GM23338 (cell line): ENCODE results near the gene KIAA1549. TPM values are rescaled to one million over a fixed set of nuclear protein-coding genes. Genes with fewer than 3 reads are reported as not detected.

Experiments used
- ATAC-seq: fragments of 200-7000 bp; cut with Tn5 transposase; 3 replicates; pipeline ENCODE4 v1.9.1; 2020
- DNase-seq: peaks from one replicate; pipeline ENCODE4 v3.0.0-alpha.2; 2015; ENCODE audit warnings: low spot score
- H2AFZ ChIP-seq: fragments of 200-600 bp; sonication (generic); 2 replicates; pipeline ENCODE4 v1.8.0; 2016; ENCODE audit warnings: antibody characterized with exemption, mild to moderate bottlenecking, moderate library complexity
- H3F3A ChIP-seq: fragments of 200-600 bp; sonication (generic); replicated peaks from 2 replicates; pipeline ENCODE4 v1.8.0; 2017; ENCODE audit warnings: antibody characterized with exemption, mixed run types, low read depth
- H3K27ac ChIP-seq: fragments of 200-600 bp; sonication (generic); 2 replicates; pipeline ENCODE4 v1.6.1; 2016; ENCODE audit warnings: low read depth
- H3K27me3 ChIP-seq: fragments of 200-600 bp; sonication (generic); 2 replicates; pipeline ENCODE4 v1.8.0; 2016; ENCODE audit warnings: mild to moderate bottlenecking, mixed run types, moderate library complexity; ENCODE audit not compliant: insufficient read depth
- H3K36me3 ChIP-seq: fragments of 200-600 bp; sonication (generic); 2 replicates; pipeline ENCODE4 v1.8.0; 2016; ENCODE audit warnings: mild to moderate bottlenecking; ENCODE audit not compliant: insufficient read depth
- H3K4me1 ChIP-seq: fragments of 200-600 bp; sonication (generic); 2 replicates; pipeline ENCODE4 v1.8.0; 2016; ENCODE audit warnings: mild to moderate bottlenecking, moderate library complexity; ENCODE audit not compliant: insufficient read depth
- H3K4me2 ChIP-seq: fragments of 200-600 bp; sonication (generic); 2 replicates; pipeline ENCODE4 v1.7.1; 2017; ENCODE audit warnings: mixed run types
- H3K4me3 ChIP-seq: fragments of 200-600 bp; sonication (generic); 2 replicates; pipeline ENCODE4 v1.6.1; 2016; ENCODE audit warnings: mixed run types
- H3K79me2 ChIP-seq: fragments of 200-600 bp; sonication (generic); replicated peaks from 2 replicates; pipeline ENCODE4 v1.8.0; 2017; ENCODE audit warnings: mild to moderate bottlenecking; ENCODE audit not compliant: insufficient read depth
- H3K9me2 ChIP-seq: fragments of 200-600 bp; sonication (generic); 2 replicates; pipeline ENCODE4 v1.8.0; 2017; ENCODE audit not compliant: insufficient read depth
- H4K20me1 ChIP-seq: fragments of 200-600 bp; sonication (generic); replicated peaks from 2 replicates; pipeline ENCODE4 v1.8.0; 2017; ENCODE audit warnings: mild to moderate bottlenecking; ENCODE audit not compliant: insufficient read depth
- H3K27ac Mint-ChIP-seq: 2 replicates; pipeline ENCODE4 v1.8.0; 2020; ENCODE audit warnings: inconsistent platforms, mild to moderate bottlenecking, moderate library complexity, mixed read lengths
- H3K27me3 Mint-ChIP-seq: 3 replicates; pipeline ENCODE4 v1.8.0; 2022; ENCODE audit warnings: low read depth, mild to moderate bottlenecking, moderate library complexity, mixed read lengths, inconsistent platforms; ENCODE audit not compliant: insufficient read depth, poor library complexity
- H3K36me3 Mint-ChIP-seq: 3 replicates; pipeline ENCODE4 v1.8.0; 2021; ENCODE audit warnings: low read depth, mild to moderate bottlenecking, inconsistent platforms, moderate library complexity, mixed read lengths
- H3K4me1 Mint-ChIP-seq: 3 replicates; pipeline ENCODE4 v1.8.0; 2020; ENCODE audit warnings: mild to moderate bottlenecking, inconsistent platforms, mixed read lengths
- H3K4me3 Mint-ChIP-seq: 3 replicates; pipeline ENCODE4 v1.8.0; 2021; ENCODE audit warnings: moderate library complexity, mild to moderate bottlenecking, inconsistent platforms, mixed read lengths
- H3K9me3 Mint-ChIP-seq: 3 replicates; pipeline ENCODE4 v1.8.0; 2020; ENCODE audit warnings: moderate library complexity, mild to moderate bottlenecking, inconsistent platforms, mixed read lengths
- CREB1 ChIP-seq: fragments of 250-450 bp; sonication (Bioruptor Pico); IDR thresholded peaks from 2 replicates; pipeline ENCODE4 v1.5.0; 2020; ENCODE audit warnings: low read depth, mild to moderate bottlenecking, moderate library complexity
- CTCF ChIP-seq, 2 experiments: fragments of 200-600 bp in 1 of 2; sonication (generic) in 1 of 2; conservative IDR thresholded peaks; 2 replicates each; pipeline versions ENCODE4 v1.5.1 to v1.6.1; 2016 to 2017; ENCODE audit warnings: antibody characterized with exemption in 2 of 2, low read depth in 2 of 2, mild to moderate bottlenecking in 2 of 2, moderate library complexity in 1 of 2
- ETS1 ChIP-seq: IDR thresholded peaks from 2 replicates; pipeline ENCODE4 v1.6.1; 2016; ENCODE audit warnings: antibody characterized with exemption
- EZH2 ChIP-seq: fragments of 200-600 bp; sonication (generic); IDR thresholded peaks from one replicate; pipeline ENCODE4 v1.8.0; 2017; ENCODE audit warnings: antibody characterized with exemption, mild to moderate bottlenecking, low read depth; ENCODE audit not compliant: unreplicated experiment
- EZH2phosphoT487 ChIP-seq: fragments of 200-600 bp; sonication (generic); IDR thresholded peaks from one replicate; pipeline ENCODE4 v1.8.1; 2018; ENCODE audit warnings: antibody characterized with exemption; ENCODE audit not compliant: unreplicated experiment
- JUNB ChIP-seq: IDR thresholded peaks from one replicate; pipeline ENCODE4 v1.6.1; 2016; ENCODE audit warnings: antibody characterized with exemption; ENCODE audit not compliant: unreplicated experiment
- NANOG ChIP-seq: IDR thresholded peaks from 2 replicates; pipeline ENCODE4 v1.6.1; 2016; ENCODE audit warnings: antibody characterized with exemption, borderline replicate concordance
- POLR2AphosphoS5 ChIP-seq: IDR thresholded peaks from 2 replicates; pipeline ENCODE4 v1.6.1; 2016; ENCODE audit warnings: antibody characterized with exemption, low read depth
- REST ChIP-seq: IDR thresholded peaks from one replicate; pipeline ENCODE4 v1.6.1; 2018; ENCODE audit warnings: antibody characterized with exemption; ENCODE audit not compliant: unreplicated experiment
- STAT1 ChIP-seq: IDR thresholded peaks from one replicate; pipeline ENCODE4 v1.6.1; 2016; ENCODE audit warnings: antibody characterized with exemption; ENCODE audit not compliant: unreplicated experiment
- ZNF114 ChIP-seq: fragments of 250-450 bp; sonication (Bioruptor Pico); IDR thresholded peaks from 2 replicates; pipeline ENCODE4 v1.5.0; 2020; ENCODE audit warnings: mild to moderate bottlenecking, moderate library complexity
- ZNF331 ChIP-seq: fragments of 250-450 bp; sonication (Bioruptor Pico); IDR thresholded peaks from 2 replicates; pipeline ENCODE4 v1.5.0; 2020; ENCODE audit warnings: low read depth, mild to moderate bottlenecking, moderate library complexity
- ZNF462 ChIP-seq: fragments of 250-450 bp; sonication (Bioruptor Pico); IDR thresholded peaks from 2 replicates; pipeline ENCODE4 v1.5.0; 2020; ENCODE audit warnings: mild to moderate bottlenecking, moderate library complexity
- polyA plus RNA-seq: library from polyadenylated mRNA; unstranded; fragments of >200 nt; fragmentation: Nextera tagmentation; extraction: Ambion mirVana; gene quantifications from 2 replicates; pipeline ENCODE4 v1.2.1, GENCODE V29; 2016
- total RNA-seq: library from RNA; depleted of rRNA; stranded (reverse); fragments of >200 nt; shearing (Covaris generic); gene quantifications from 2 replicates; pipeline ENCODE4 v1.2.3, GENCODE V29; 2014

The KIAA1549 gene
- total and polyA plus RNA-seq, 2 experiments from 2014 or later = 3.6 to 13.5 TPM

GRCh38 chr7:138958391-138958956, 22.7 kb downstream of the KIAA1549 start:
- DNase-seq (no peak), ATAC-seq (no peak)
- Mint-ChIP-seq H3K4me1 (peaks cover 47% of the 10 kb centered on the region), H3K4me3 (no peak overlapping the region), H3K9me3 (no peaks in the 10 kb centered on the region; the same call in 2 of the 3 replicates), H3K27me3 (peaks cover 7% of the 10 kb centered on the region), H3K36me3 (no peaks in the 10 kb centered on the region; the same call in 1 of the 3 replicates), H3K27ac (no peak overlapping the region)
- Histone ChIP-seq H3K4me3 (no peak overlapping the region), H3K79me2 (peaks cover 88% of the 10 kb centered on the region), H3F3A (no peaks in the 10 kb centered on the region), H3K9me2 (no peaks in the 10 kb centered on the region), H2AFZ (no peak overlapping the region), H3K27ac (no peak overlapping the region), H3K4me1 (peaks cover 23% of the 10 kb centered on the region), H3K27me3 (no peaks in the 10 kb centered on the region), H3K36me3 (no peaks in the 10 kb centered on the region), H4K20me1 (peaks cover 20% of the 10 kb centered on the region), H3K4me2 (no peak overlapping the region)
- TF ChIP-seq EZH2phosphoT487 (no peak), ETS1 (no peak), EZH2 (no peak), REST (no peak), CTCF (conservative IDR thresholded peaks at IDR 0.05; ENCODE audit: low read depth in 2 of 2) (no peak), CREB1 (no peak), JUNB (no peak), STAT1 (no peak), ZNF331 (CRISPR knock-in tag) (no peak), ZNF114 (CRISPR knock-in tag) (no peak), NANOG (no peak), POLR2AphosphoS5 (no peak), ZNF462 (CRISPR knock-in tag) (no peak)
